Measurements from ENCODE around the gene TRIP12.

The TRIP12 gene

DNA sequence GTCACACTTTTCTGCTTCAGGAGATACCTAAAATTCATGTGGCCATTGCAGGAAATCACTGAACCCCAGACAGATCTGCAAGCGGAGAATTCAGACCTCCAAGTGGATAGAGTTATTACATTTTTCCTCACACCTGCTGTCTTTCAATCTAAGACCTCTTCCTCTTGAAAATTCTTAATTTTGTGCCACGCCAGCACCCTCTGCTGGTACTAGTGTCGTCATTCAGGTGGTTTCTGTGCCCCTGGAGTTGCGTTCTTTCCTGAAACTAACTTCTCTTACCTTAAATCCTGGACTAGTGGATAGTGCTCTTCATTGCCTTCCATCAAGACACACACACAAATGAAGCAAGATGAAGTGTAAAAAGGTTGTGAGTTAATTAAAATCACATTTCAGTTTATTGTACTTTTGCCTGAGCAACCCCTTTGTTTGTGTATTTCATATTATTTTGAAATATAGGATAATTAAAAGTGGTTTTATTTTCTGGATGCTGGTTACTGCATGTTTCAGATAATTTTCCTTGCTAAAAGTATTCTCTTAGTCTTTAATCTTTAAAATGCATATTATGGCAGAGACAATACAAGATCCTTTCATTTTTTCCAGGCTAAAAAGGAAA is 205.8 kb downstream of the TRIP12 start:
- no peak for DNase-seq (ENCODE audit: low read depth)

- peak; percentile 20 for DNase-seq (ENCODE audit: low read depth)
Measured at GRCh38 chr2:229714736-229715541, 206.9 kb downstream of the TRIP12 start.

- DNase-seq (ENCODE audit: low read depth) = no peak
Measured at GRCh38 chr2:229714080-229714735, 207.6 kb downstream of the TRIP12 start, which contains the start of gene DNER. DNER (minus strand) TSS chr2:229714555; CDS start chr2:229714423, 132 bp downstream.

All from fibroblast of the conjunctiva (primary cell).